Fibroblast of mammary gland (primary cell): ENCODE data around the gene RAB40B.

Experiments used
- DNase-seq: peaks from one replicate; pipeline ENCODE4 v3.0.0-alpha.2; 2010; ENCODE audit warnings: low read depth
- H3K4me3 ChIP-seq: 2 replicates; pipeline ENCODE4 v1.5.1; 2011; ENCODE audit warnings: low read depth, mild to moderate bottlenecking, low read length, moderate library complexity; ENCODE audit not compliant: control insufficient read depth
- TF ChIP-seq, protein P1 (sequence below): conservative IDR thresholded peaks from 2 replicates; pipeline ENCODE4 v1.5.1; 2011; ENCODE audit warnings: low read depth, low read length, inconsistent platforms; ENCODE audit not compliant: control insufficient read depth, insufficient read depth

Gene RAB40B

DNA sequence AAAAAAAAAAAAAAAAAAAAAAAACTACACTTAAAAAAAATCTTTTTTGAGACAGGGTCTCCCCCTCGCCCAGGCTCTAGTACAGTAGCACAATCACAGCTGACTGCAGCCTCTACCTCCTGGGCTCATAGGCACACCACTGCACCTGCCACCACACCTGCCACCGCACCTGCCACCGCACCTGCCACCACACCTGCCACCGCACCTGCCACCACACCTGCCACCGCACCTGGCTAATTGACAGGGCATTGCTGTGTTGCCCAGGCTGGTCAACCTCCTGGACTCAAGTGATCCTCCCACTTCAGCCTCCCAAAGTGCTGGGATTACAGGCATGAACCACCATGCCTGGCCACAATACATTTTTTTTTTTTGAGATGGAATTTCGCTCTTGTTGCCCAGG, 32.6 kb downstream of the RAB40B start:
- TF ChIP-seq, protein P1, sequence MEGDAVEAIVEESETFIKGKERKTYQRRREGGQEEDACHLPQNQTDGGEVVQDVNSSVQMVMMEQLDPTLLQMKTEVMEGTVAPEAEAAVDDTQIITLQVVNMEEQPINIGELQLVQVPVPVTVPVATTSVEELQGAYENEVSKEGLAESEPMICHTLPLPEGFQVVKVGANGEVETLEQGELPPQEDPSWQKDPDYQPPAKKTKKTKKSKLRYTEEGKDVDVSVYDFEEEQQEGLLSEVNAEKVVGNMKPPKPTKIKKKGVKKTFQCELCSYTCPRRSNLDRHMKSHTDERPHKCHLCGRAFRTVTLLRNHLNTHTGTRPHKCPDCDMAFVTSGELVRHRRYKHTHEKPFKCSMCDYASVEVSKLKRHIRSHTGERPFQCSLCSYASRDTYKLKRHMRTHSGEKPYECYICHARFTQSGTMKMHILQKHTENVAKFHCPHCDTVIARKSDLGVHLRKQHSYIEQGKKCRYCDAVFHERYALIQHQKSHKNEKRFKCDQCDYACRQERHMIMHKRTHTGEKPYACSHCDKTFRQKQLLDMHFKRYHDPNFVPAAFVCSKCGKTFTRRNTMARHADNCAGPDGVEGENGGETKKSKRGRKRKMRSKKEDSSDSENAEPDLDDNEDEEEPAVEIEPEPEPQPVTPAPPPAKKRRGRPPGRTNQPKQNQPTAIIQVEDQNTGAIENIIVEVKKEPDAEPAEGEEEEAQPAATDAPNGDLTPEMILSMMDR: no peak
- H3K4me3 ChIP-seq: no peak overlapping the region
- DNase-seq: no peak

GRCh38 chr17:82665217-82665616, 33.3 kb downstream of the RAB40B start:
- no peak for DNase-seq
- TF ChIP-seq, protein P1: no peak
- H3K4me3 ChIP-seq: no peak overlapping the region

- TF ChIP-seq, protein P1: no peak
- no peak for DNase-seq
Measured at GRCh38 chr17:82664701-82665182, 33.8 kb downstream of the RAB40B start.

GRCh38 chr17:82664276-82664575, 34.3 kb downstream of the RAB40B start:
- TF ChIP-seq, protein P1: no peak
- no peak overlapping the region for H3K4me3 ChIP-seq
- DNase-seq: no peak

More at GRCh38 chr17:82664701-82665182, 33.8 kb downstream of the RAB40B start:
- no peak overlapping the region for H3K4me3 ChIP-seq

- DNase-seq: no peak
- H3K4me3 ChIP-seq: no peak overlapping the region
Measured at GRCh38 chr17:82663381-82664275, 34.9 kb downstream of the RAB40B start.

DNA sequence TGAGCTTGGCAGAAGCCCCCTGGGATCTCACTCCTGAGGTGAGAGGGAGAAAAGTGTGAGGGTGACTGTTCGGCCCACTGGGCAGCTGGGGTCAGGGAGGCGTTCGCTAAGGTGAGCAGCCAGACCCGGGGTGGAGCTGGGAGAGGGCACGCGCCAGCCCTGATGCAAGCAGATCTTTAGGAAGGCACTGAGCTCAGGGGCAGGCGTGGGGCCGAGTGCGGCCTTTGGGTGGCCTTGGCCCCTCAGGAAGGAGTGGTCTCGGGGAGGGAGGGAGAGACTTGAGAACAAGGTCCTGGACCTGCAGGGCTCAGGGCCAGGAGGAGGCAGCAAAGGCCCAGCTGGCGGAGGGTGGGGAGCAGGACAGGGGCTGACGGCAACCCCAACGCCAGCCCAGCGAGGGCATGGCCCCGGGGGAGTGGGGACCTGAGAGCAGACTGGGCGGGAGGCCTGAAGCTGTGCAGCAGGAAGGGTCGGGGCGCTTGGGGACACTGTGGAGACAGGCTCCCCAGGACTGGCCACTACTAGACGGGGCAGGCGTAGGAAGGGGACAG, 35.7 kb downstream of the RAB40B start:
- no peak overlapping the region for H3K4me3 ChIP-seq
- no peak for DNase-seq
- TF ChIP-seq, protein P1: no peak

More at GRCh38 chr17:82663381-82664275, 34.9 kb downstream of the RAB40B start:
- TF ChIP-seq, protein P1: no peak
